Measurements from ENCODE around the gene ZDHHC11.
A peak's percentile ranks its signal among the peaks of the same experiment; 100 is the strongest.
"Not testable (repeated sequence)": the region's sequence is repeated elsewhere in the genome, so short reads cannot be mapped to it uniquely, and the experiment has no call there.

The ZDHHC11 gene

DNA sequence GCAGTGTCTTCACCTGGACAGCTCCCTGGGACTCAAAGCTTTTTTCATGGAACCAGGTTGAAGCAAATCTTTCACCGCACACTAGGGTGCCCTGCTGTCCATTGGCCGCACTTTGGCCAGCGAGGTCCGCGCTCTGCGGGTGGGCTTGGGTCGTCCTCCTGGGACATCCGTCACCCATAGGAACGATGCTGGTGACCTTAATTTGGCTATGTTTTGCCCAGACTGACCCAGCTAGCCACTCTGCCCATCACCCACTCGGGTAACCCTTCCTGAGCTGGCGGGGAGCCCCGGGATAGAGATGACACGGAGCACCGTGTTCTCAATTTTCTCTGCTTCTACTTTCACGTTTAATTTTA, 92.1 kb downstream of the ZDHHC11 start:
- DNase-seq, result peak; percentile 55

DNA sequence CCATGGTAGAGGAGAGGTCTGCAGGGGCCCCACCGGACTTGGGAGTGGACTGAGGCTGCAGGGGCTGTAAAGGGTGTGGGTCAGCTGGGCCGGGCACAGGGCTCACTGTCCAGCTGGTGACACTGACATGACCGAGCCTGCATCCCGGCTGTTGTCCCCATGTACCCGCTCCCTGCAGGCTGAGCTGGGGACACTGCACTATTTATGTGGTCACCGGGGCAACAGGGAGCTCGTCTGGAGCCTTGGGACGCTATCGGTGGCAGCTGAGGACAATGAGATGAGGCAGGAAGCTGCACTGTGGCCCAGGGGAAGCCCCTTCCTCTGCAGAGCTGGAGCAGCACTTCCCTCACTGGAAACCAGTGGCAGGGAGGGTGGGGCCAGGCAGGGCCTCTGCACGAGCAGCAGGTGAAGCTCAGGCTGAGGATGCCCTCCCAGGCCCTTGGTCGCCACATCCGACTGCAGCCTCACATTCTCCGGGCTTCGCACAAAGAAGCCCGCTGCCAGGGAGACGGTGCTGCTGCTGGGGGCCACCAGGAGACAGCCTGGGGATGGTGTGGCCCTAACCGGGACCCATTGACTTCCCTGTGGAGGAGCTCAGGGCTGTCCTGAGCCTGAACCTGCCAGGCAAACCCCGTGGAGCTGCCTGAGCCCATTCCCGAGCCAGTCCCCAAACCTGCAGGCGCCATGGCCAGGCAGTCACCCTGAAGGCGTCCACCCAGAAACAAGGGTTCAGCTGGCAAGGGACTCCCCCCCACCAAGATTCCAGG, 92.7 kb downstream of the ZDHHC11 start:
- DNase-seq, result peak; percentile 55

- peak; percentile 59 for DNase-seq
Observed at GRCh38 chr5:757346-757930, 93.3 kb downstream of the ZDHHC11 start.

GRCh38 chr5:756865-757345, 93.9 kb downstream of the ZDHHC11 start:
- peak; percentile 49 for DNase-seq

- peak; percentile 54 for DNase-seq
Observed at GRCh38 chr5:756171-756570, 94.6 kb downstream of the ZDHHC11 start.

DNA sequence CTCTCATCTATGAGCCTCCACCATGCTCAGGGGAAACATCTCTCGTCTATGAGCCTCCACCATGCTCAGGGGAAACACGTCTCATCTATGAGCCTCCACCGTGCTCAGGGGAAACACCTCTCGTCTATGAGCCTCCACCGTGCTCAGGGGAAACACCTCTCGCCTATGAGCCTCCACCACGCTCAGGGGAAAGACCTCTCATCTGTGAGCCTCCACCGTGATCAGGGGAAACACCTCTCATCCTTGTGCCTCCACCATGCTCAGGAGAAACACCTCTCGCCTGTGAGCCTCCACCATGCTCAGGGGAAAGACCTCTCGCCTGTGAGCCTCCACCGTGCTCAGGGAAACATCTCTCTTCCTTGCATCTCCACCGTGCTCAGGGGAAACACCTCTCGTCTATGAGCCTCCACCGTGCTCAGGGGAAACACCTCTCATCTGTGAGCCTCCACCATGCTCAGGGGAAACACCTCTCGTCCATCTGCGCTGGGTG, 96.6 kb downstream of the ZDHHC11 start:
- DNase-seq, result peak; percentile 52

GRCh38 chr5:753567-754142, 97.1 kb downstream of the ZDHHC11 start:
- DNase-seq, result peak; percentile 53

DNA sequence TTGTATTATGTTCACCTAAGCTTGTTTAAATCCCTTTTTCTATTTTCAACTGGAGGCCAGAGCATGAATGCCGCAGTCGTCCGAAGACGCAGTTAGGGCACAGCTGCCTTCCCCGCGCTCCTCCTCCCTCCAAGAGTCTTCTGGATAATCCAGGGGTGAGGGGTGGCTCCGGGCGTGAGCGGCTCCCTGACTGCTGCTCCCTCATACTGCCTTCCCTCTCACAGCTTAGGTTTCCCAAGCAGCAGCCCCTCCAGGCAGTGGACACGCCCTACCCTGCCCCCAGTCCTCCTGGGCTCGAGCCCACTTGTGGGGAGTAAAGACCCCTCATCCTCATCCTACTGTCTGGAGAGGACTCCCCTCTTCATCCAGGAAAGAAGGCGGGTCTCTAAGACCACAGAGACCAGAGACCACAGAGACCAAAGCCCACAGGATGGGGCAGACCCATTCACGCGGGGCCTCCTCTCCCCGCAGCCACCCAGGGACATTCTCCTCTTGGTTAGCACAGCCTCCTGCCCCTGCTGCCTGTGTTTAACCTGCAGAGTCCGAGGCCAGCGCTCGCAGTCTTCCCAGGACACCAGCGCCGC, 98.2 kb downstream of the ZDHHC11 start:
- not testable (repeated sequence) for DNase-seq

DNA sequence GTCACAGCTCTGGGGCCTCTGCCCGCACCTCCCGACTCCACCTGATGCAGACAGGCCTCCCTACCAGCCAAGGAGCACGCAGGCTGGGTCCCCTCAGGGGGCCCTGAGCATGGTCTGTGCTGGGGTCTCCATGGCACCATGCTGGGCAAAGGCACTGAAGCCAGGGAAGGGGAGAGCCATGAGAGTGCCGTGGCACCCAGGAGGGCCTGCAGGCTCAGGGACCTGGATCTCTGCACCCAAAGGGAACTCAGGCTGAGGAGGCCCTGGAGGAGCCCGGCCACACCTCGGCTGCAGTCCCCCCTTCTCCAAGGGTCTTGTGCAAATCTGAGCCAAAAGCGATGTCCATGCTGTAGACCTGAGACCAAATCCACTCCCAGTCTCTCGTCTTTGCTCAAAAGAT, 98.8 kb downstream of the ZDHHC11 start:
- DNase-seq, result not testable (repeated sequence)

DNA sequence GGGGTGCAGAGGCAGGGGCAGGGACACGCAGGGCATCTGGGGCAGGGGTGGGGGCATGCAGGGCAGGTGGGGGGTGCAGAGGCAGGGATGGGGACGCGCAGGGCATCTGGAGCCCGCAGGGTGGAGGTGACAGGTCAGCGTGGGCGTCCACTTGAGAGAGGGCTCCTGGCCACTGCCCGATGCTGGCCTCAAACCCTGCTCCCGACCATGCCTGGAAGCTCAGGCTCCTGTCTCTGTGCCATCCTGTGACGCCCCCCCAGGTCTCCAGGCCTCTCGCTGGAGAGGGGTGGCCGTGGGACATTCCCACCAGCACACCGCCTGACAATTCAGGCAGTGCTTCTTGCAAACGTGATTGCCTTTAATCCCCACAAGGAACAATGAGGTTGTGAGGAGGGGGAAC, 99.3 kb downstream of the ZDHHC11 start:
- DNase-seq, result no peak

GRCh38 chr5:750226-750625, 100.6 kb downstream of the ZDHHC11 start:
- DNase-seq, result peak; percentile 50

DNA sequence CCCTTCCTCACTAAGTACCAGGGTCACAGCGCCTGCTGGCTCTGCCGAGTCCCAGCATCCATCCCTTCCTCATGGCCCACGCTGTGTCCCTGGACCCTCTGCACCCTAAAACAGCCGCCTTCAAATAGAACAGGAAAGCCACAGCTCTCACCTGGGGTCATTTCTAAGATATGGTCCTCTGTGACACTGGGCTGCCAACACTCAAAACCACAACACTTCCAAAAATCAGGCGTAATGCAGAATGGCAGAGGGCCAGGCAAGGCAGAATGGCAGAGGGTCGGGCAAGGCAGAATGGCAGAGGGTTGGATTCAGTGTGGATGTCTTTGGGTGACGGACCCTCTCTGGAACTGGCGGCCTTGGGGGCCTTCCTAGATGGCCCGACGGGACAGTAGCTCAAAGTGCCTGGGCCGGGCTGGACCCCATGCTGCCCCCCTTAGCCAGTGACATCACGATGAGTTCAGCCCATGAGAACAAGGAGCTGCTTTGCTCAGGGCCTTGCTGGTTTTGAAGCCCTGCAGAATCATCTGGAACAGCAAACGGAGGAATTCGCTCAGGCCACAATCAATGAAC, 101.6 kb downstream of the ZDHHC11 start:
- peak; percentile 50 for DNase-seq

GRCh38 chr5:748011-748980, 102.5 kb downstream of the ZDHHC11 start:
- DNase-seq, result peak; percentile 52

DNA sequence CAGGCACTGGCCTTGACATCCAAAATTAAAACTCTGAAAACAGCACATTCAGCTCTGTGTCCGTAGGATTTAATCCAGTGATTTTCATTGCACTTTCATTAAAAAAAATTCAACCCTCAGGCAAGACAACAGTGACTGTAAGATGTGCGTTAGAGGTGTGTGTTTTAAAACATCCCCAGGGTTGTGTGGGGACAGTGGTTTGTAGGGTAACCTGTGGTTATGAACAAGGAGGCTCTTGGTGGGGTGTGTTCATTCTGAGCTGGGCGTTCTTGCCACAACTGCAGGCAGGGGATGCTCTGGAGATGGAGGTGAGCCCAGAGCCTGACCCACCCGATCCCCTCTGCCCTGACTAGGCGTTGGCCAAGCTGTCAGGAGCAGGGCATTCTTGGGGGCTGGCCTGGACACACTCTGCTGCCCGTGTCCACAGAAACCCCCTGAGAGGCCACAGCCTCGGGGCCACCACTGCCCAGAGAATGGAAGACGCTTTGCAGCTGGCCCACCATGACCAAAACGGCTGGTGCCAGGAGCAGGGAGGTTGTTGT, 103.4 kb downstream of the ZDHHC11 start:
- DNase-seq, result not testable (repeated sequence)

- no peak for DNase-seq
Observed at GRCh38 chr5:746258-746761, 104.5 kb downstream of the ZDHHC11 start.

Measured in activated CD8-positive, alpha-beta memory T cell treated with anti-CD3 and anti-CD28 coated beads for 24 hours (primary cell).